CD4-positive, alpha-beta T cell treated with Interleukin-6 at 100 ng/mL for 8 hours (primary cell): ENCODE data around the gene C2orf66.

ENCODE experiments used
- DNase-seq: peaks from one replicate; pipeline ENCODE4 v3.0.0-alpha.2; 2020; ENCODE audit warnings: mixed read lengths, low spot score

Gene C2orf66

GRCh38 chr2:196809260-196809659 lies at the start of gene C2orf66:
C2orf66 (minus strand) TSS chr2:196809355; CDS start chr2:196809336, 19 bp downstream.
- DNase-seq = no peak

- DNase-seq = no peak
Observed at GRCh38 chr2:196854629-196855028, 45.5 kb upstream of the C2orf66 start.

GRCh38 chr2:196853301-196854087 lies 44.3 kb upstream of the C2orf66 start:
- DNase-seq = no peak

- DNase-seq = no peak
Observed at GRCh38 chr2:196851088-196851487, 41.9 kb upstream of the C2orf66 start.

GRCh38 chr2:196849895-196850294 lies 40.7 kb upstream of the C2orf66 start:
- DNase-seq = no peak

GRCh38 chr2:196846295-196846694 lies 37.1 kb upstream of the C2orf66 start:
- DNase-seq = no peak

- no peak for DNase-seq
Observed at GRCh38 chr2:196845371-196845770, 36.2 kb upstream of the C2orf66 start.

GRCh38 chr2:196840171-196840570 lies 31.0 kb upstream of the C2orf66 start:
- DNase-seq = no peak

- no peak for DNase-seq
Observed at GRCh38 chr2:196839574-196839973, 30.4 kb upstream of the C2orf66 start.

- DNase-seq = no peak
Observed at GRCh38 chr2:196836440-196836839, 27.3 kb upstream of the C2orf66 start.

GRCh38 chr2:196830701-196831100 lies 21.5 kb upstream of the C2orf66 start:
- DNase-seq = no peak

GRCh38 chr2:196827356-196827755 lies 18.2 kb upstream of the C2orf66 start:
- DNase-seq = no peak

- DNase-seq = no peak
Observed at GRCh38 chr2:196823750-196824522, 14.8 kb upstream of the C2orf66 start.

GRCh38 chr2:196821195-196821594 lies 12.0 kb upstream of the C2orf66 start:
- no peak for DNase-seq

GRCh38 chr2:196808083-196808665 lies 981 bp downstream of the C2orf66 start:
- no peak for DNase-seq

GRCh38 chr2:196804381-196804780 lies 4.8 kb downstream of the C2orf66 start:
- DNase-seq = no peak

- no peak for DNase-seq
Observed at GRCh38 chr2:196802401-196802800, 6.8 kb downstream of the C2orf66 start.

- DNase-seq = no peak
Observed at GRCh38 chr2:196801674-196802261, 7.4 kb downstream of the C2orf66 start.

- no peak for DNase-seq
Observed at GRCh38 chr2:196798980-196799379, 10.2 kb downstream of the C2orf66 start.

- no peak for DNase-seq
Observed at GRCh38 chr2:196792865-196793264, 16.3 kb downstream of the C2orf66 start.

GRCh38 chr2:196783431-196784094 lies 25.6 kb downstream of the C2orf66 start:
- no peak for DNase-seq

- no peak for DNase-seq
Observed at GRCh38 chr2:196767101-196767500, 42.1 kb downstream of the C2orf66 start.
